SU-DHL-6 (cell line): Measurements from ENCODE around the gene PNMT.

Source experiments
- EZH2phosphoT487 ChIP-seq: fragments of 200-600 bp; sonication (generic), shearing (Covaris generic); conservative IDR thresholded peaks from 2 replicates; pipeline ENCODE4 v1.6.1; 2018; ENCODE audit warnings: mild to moderate bottlenecking, antibody characterized with exemption, low read length, moderate library complexity, mixed read lengths
- TF ChIP-seq, protein P1 (sequence below): fragments of 200-600 bp; sonication (generic); IDR thresholded peaks from one replicate; pipeline ENCODE4 v1.5.1; 2017; ENCODE audit warnings: antibody characterized with exemption, mild to moderate bottlenecking, low read length, moderate library complexity; ENCODE audit not compliant: insufficient read depth, poor library complexity, severe bottlenecking

DNA sequence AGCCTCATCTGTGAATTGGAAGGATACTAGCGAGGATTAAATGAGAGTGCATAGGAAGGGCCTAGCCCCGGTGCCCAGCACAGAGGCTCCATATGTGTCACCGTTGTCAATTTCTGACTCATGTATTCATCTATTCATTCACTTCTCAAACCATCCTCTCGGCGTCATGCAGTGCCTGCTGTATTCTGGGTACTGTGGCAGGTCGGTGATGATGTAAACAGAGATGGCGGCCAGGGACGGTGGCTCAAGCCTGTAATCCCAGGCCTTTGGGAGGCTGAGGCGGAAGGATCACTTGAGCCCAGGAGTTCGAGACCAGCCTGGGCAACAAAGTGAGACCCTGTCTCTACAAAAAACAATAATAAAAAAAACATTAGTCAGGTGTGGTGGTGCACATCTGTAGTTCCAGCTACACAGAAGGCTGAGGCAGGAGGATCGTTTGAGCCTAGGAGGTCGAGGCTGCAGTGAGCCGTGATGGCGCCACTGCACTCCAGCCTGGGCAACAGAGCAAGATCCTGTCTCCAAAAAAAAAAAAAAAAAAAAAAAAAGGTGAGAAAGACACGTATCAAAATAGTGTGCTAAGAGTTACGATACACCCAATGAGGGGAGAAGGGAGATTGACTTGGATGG, 45.8 kb upstream of the PNMT start:
- TF ChIP-seq, protein P1, sequence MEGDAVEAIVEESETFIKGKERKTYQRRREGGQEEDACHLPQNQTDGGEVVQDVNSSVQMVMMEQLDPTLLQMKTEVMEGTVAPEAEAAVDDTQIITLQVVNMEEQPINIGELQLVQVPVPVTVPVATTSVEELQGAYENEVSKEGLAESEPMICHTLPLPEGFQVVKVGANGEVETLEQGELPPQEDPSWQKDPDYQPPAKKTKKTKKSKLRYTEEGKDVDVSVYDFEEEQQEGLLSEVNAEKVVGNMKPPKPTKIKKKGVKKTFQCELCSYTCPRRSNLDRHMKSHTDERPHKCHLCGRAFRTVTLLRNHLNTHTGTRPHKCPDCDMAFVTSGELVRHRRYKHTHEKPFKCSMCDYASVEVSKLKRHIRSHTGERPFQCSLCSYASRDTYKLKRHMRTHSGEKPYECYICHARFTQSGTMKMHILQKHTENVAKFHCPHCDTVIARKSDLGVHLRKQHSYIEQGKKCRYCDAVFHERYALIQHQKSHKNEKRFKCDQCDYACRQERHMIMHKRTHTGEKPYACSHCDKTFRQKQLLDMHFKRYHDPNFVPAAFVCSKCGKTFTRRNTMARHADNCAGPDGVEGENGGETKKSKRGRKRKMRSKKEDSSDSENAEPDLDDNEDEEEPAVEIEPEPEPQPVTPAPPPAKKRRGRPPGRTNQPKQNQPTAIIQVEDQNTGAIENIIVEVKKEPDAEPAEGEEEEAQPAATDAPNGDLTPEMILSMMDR, result no peak
- TF ChIP-seq EZH2phosphoT487, result no peak
